Posterior vena cava (tissue), 2 donors: ENCODE measurements around the gene NTNG2. TPM values are rescaled to one million over a fixed set of nuclear protein-coding genes. Genes with fewer than 3 reads are reported as not detected.

Experiments
- DNase-seq: peaks from one replicate; pipeline ENCODE4 v3.0.0-alpha.2; 2020; ENCODE audit warnings: low spot score
- intact Hi-C, 2 donors: fragments of 100-400 bp; cut with DNase I; formaldehyde crosslinking; loops; one replicate each; pipeline versions ENCODE4 v1.14.1 to v1.14.2; 2022 to 2023
- total RNA-seq, 2 donors: library from RNA; stranded (reverse); fragmentation: NEBNext Ultra II Directional; extraction: Animal tissue kit (Norgen Biotek cat#: 25700); gene quantifications; one replicate each; pipeline ENCODE4 v1.2.1, GENCODE V29; 2021
- donor health status: DM: yes; HTN: yes; CAD: no.
- donor health status: DM: yes; HTN: yes; CAD: no.

Gene NTNG2
- total RNA-seq, 2 donors from 2014 or later, result 3.4 to 5.0 TPM

GRCh38 chr9:132218208-132218607 is 56.4 kb downstream of the NTNG2 start:
- DNase-seq, result no peak
- intact Hi-C loops, result no loop called here

DNA sequence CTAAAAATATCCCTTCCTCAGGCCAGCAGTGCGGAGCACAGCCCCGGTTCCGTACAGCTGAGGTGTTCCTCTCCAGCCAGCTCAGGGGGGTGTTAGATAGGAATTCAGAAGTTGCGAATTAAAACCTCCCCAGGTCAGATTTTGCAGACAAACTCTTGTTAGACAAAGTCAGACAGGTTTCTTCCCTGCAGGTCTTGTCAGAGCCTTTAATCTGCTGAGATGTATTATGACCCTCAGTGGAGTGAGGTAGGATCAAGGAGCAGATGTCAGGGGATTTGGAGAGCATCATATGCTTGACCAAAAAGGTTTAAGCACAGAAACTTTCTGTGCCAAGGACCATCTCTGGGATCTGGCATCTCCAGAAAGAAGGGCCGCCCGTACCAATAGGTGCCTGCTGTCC is 60.1 kb downstream of the NTNG2 start:
- DNase-seq, result no peak
- intact Hi-C loops, result no loop called here

DNA sequence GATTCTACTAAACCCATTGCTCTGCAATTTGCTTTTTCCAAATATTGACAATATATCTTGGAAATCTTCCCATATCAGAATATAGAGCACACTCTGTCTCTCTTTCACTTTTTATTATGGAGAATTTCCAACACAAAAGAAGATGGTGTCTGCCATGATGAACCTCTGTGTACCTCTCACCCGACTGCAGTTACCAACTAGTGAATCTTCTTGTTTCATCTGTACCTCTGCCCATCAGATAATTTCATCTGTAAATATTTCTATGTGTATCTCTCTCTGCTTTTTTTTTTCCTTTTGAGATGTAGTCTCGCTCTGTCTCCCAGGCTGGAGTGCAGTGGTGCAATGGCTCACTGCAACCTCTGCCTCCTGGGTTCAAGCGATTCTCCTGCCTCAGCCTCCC is 62.8 kb downstream of the NTNG2 start:
- DNase-seq, result no peak
- intact Hi-C loops, result no loop called here

DNA sequence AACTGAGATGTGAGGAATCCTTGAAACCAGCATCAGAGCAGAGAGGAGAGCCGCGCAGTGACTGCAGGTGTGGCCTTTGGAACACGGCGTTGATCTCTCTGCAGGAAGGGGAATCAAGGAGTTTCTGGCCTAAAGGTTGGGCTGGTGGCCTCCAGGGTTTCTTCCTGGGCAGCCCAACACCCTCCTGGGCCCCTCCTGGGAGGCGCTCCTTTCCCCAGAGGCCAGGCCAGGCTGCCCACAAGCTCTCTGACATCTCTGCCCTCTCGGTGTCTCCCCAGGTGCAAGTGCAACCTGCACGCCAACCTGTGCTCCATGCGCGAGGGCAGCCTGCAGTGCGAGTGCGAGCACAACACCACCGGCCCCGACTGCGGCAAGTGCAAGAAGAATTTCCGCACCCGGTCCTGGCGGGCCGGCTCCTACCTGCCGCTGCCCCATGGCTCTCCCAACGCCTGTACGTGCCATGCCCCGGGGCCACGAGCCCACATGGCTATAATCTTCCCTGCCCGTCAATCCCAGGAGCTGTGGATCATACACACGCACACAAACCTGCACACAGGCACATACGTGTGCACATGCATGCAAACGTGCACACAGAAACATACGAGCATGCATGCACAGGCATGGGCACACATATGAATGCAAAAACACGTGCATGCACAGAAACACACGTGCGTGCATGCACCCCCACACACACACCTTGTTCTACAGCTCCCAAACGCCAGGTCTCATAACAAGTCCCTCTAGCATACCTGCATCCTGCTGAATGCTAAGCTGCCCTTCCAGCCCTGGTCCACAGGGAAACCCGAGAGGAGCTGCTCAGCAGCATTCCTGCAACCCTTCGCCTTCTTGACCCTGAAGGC is 64.9 kb downstream of the NTNG2 start:
- intact Hi-C loops, result no loop called here
- DNase-seq, result no peak

DNA sequence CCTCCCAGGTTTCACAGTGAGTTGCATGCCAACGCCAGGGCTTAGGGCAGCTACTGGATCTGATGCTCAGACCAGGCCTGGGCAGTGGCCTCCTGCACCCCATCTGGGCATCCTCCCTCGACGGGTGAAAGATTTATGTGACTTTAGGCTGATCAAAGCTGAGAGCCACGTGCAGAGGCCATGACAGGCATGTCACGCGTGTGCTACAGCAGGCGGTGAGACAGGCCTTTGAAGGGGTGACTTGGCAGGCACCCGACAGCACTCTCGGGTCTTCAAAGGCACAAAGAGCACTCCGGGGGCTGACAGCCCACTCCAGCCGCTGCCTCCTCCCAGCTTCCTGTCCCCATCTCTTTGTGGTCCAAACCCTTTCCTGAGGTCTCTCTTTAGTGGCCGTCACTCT is 66.2 kb downstream of the NTNG2 start:
- intact Hi-C loops, result no loop called here
- no peak for DNase-seq

DNA sequence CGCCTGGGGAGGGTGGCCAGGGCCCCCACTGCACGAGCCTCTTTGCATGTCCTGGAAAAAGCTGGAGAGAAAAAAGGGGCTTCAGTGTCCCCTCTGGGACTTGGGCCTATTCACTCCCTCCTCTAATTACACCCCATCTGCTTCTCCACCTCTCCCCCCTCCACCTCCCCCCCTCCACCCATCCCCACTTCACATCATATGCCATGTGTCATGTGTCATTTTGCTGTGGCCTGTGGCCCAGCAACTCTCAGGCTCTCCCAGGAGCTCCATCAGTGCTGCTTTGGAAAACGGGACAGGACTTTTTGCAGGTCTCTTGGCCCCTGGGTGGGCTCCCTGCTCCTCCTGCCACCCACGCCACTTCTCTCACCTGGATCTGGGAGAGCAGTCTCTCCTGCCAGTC is 68.7 kb downstream of the NTNG2 start:
- no peak for DNase-seq
- intact Hi-C loops, result loop anchor here (1.0 to 10.0 kb wide), 3 partner anchors 66 to 391 kb away; partner anchors contain the start of gene NTNG2 (in 1 of the 2)

- no peak for DNase-seq
- intact Hi-C loops, result loop anchor here (1.0 to 10.0 kb wide), 3 partner anchors 66 to 392 kb away; partner anchors contain the start of gene NTNG2 (in 1 of the 2)
Observed at GRCh38 chr9:132231019-132231701, 69.3 kb downstream of the NTNG2 start.

GRCh38 chr9:132232522-132232921 is 70.7 kb downstream of the NTNG2 start:
- intact Hi-C loops, result loop anchor here (10.0 kb wide), 2 partner anchors 68 to 148 kb away; partner anchors contain the start of gene NTNG2 (in 1 of the 2)
- no peak for DNase-seq

- intact Hi-C loops, result loop anchor here (10.0 kb wide), 2 partner anchors 68 to 148 kb away; partner anchors contain the start of gene NTNG2 (in 1 of the 2)
- no peak for DNase-seq
Observed at GRCh38 chr9:132233138-132233537, 71.3 kb downstream of the NTNG2 start.

GRCh38 chr9:132234535-132234934 is 72.7 kb downstream of the NTNG2 start:
- intact Hi-C loops, result loop anchor here (2.0 to 10.0 kb wide), 3 partner anchors 64 to 150 kb away; partner anchors contain the start of gene NTNG2 (in 1 of the 2)
- DNase-seq, result no peak

- DNase-seq, result no peak
- intact Hi-C loops, result loop anchor here (2.0 to 10.0 kb wide), 3 partner anchors 64 to 150 kb away; partner anchors contain the start of gene NTNG2 (in 1 of the 2)
Observed at GRCh38 chr9:132235125-132235524, 73.3 kb downstream of the NTNG2 start.

DNA sequence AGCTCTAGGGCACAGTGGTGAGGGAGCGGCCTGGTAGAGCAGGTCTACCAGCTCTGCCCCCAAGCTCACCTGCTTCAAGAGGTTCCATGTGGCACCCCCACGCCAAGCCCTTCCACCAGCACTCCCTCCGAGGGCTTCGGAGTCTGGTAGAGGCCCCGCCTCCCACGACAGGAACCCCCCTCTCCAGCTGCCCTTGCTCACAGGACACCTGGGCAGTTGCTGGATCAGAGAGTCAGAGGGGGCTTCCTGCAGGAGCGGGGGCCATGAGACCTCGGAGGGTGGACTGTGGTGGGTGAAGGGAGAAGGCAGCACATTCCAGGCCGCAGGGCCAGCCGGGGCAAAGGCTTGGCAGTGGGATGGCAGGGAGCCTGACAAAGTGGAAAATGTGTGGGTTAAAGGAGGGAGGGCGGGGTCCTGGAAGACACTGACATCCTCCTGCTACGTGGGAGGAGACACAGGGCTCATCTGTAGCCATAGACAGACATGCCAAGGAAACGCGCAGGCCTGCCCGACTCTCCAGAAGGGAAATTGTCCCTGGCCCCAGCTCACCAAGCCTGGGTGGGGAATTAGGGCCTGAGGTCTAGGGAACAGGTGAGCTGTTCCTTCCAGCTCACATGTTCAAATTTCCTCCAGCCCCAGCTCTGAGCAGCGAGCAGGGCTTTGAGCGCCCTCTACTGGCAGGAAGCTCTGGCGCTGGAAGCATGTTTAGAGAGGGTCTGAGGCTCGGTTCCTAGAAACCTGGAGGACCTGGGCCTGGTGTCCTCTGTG is 74.2 kb downstream of the NTNG2 start:
- intact Hi-C loops, result loop anchor here (2.0 to 10.0 kb wide), 3 partner anchors 65 to 151 kb away; partner anchors contain the start of gene NTNG2 (in 1 of the 2)
- DNase-seq, result peak; percentile 91

- intact Hi-C loops, result loop anchor here (10.0 kb wide), 2 partner anchors 72 to 152 kb away; partner anchors contain the start of gene NTNG2 (in 1 of the 2)
- no peak for DNase-seq
Observed at GRCh38 chr9:132236662-132237311, 74.9 kb downstream of the NTNG2 start.

DNA sequence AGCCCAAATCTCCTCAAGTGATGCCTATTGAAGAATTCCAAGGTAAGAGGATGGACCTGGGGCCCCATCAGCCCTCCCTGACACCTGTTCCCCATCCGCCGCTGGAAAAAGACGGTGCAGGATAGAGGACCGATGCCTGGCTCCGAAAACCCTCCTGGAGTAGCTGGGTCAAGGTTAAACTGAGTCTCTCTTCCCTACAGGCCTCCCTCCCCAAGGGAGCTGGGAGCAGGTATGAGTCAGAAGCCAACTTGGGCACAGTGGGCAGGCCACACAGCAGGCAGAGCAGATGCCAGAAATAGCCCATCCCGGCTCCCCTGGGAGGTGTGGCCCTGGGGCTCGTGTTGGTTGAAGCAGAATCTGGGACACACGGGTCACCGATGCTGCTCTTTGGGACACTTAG is 75.6 kb downstream of the NTNG2 start:
- no peak for DNase-seq
- intact Hi-C loops, result loop anchor here (10.0 kb wide), 2 partner anchors 73 to 153 kb away; partner anchors contain the start of gene NTNG2 (in 1 of the 2)

GRCh38 chr9:132238026-132238972 is 76.4 kb downstream of the NTNG2 start:
- intact Hi-C loops, result loop anchor here (10.0 kb wide), 2 partner anchors 73 to 153 kb away; partner anchors contain the start of gene NTNG2 (in 1 of the 2)
- no peak for DNase-seq

DNA sequence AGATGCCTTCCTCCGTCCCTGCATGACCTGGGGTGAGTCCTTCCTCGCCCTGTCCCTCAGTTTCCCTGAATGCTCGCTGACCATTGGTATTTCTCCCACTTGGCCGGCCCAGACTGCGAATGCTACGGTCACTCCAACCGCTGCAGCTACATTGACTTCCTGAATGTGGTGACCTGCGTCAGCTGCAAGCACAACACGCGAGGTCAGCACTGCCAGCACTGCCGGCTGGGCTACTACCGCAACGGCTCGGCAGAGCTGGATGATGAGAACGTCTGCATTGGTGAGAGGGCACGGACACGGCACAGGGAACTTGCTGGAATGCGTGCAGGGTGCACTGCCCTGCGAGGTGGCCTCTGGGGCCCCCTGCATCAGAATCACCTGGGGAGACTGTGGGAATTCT is 77.1 kb downstream of the NTNG2 start:
- intact Hi-C loops, result loop anchor here (10.0 kb wide), 2 partner anchors 74 to 154 kb away; partner anchors contain the start of gene NTNG2 (in 1 of the 2)
- DNase-seq, result no peak

- intact Hi-C loops, result loop anchor here (10.0 kb wide), 2 partner anchors 75 to 155 kb away; partner anchors contain the start of gene NTNG2 (in 1 of the 2)
Observed at GRCh38 chr9:132239518-132239917, 77.7 kb downstream of the NTNG2 start.

More at GRCh38 chr9:132239518-132239917, 77.7 kb downstream of the NTNG2 start:
- DNase-seq, result no peak
